Stimulated activated effector memory CD8-positive, alpha-beta T cell treated with anti-CD3 and anti-CD28 coated beads, Interleukin-12 subunit alpha, Interleukin-12 subunit beta, amount 100 ng/mL, for 72 hours (primary cell): ENCODE data around the gene NFE2L3.
"Not testable (repeated sequence)": the region's sequence is repeated elsewhere in the genome, so short reads cannot be mapped to it uniquely, and the experiment has no call there.

Source experiments
- ATAC-seq: fragments of 150-1000 bp; cut with Tn5 transposase; 2 replicates; pipeline ENCODE4 v1.10.0; 2021
- DNase-seq, 2 donors: peaks; one replicate each; pipeline ENCODE4 v3.0.0; 2021 to 2022; ENCODE audit warnings: low spot score in 2 of 2
- H3K27ac Mint-ChIP-seq: one replicate; pipeline ENCODE4 v1.8.0; 2022; ENCODE audit warnings: mild to moderate bottlenecking, mixed read lengths
- H3K36me3 Mint-ChIP-seq: one replicate; pipeline ENCODE4 v1.8.0; 2022; ENCODE audit warnings: mild to moderate bottlenecking, mixed read lengths
- H3K4me1 Mint-ChIP-seq: one replicate; pipeline ENCODE4 v1.8.0; 2022; ENCODE audit warnings: mixed read lengths
- H3K4me3 Mint-ChIP-seq: one replicate; pipeline ENCODE4 v1.8.0; 2022; ENCODE audit warnings: mild to moderate bottlenecking, mixed read lengths
- H3K9me3 Mint-ChIP-seq: one replicate; pipeline ENCODE4 v1.8.0; 2022; ENCODE audit warnings: mixed read lengths

NFE2L3 gene, protein sequence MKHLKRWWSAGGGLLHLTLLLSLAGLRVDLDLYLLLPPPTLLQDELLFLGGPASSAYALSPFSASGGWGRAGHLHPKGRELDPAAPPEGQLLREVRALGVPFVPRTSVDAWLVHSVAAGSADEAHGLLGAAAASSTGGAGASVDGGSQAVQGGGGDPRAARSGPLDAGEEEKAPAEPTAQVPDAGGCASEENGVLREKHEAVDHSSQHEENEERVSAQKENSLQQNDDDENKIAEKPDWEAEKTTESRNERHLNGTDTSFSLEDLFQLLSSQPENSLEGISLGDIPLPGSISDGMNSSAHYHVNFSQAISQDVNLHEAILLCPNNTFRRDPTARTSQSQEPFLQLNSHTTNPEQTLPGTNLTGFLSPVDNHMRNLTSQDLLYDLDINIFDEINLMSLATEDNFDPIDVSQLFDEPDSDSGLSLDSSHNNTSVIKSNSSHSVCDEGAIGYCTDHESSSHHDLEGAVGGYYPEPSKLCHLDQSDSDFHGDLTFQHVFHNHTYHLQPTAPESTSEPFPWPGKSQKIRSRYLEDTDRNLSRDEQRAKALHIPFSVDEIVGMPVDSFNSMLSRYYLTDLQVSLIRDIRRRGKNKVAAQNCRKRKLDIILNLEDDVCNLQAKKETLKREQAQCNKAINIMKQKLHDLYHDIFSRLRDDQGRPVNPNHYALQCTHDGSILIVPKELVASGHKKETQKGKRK

GRCh38 chr7:26151953-26152781, at the start of gene NFE2L3:
TSS of gene NFE2L3 (plus strand) at chr7:26152198. CDS start at chr7:26152499, 301 bp downstream.
- Mint-ChIP-seq H3K9me3 (no peaks in the 10 kb centered on the region), H3K36me3 (peaks cover 21% of the 10 kb centered on the region), H3K4me1 (peaks cover 58% of the 10 kb centered on the region), H3K4me3 (peak within 1 kb of the TSS; percentile 98), H3K27ac (peak within 1 kb of the TSS; percentile 81)
- DNase-seq (peak; percentile 76 to 90), ATAC-seq (peak; percentile 74)

- no peaks in the 10 kb centered on the region for H3K9me3 Mint-ChIP-seq
- DNase-seq: no peak
- no peak overlapping the region for H3K27ac Mint-ChIP-seq
- H3K36me3 Mint-ChIP-seq: no peaks in the 10 kb centered on the region
- peaks cover 4% of the 10 kb centered on the region for H3K4me1 Mint-ChIP-seq
- ATAC-seq: no peak
- H3K4me3 Mint-ChIP-seq: no peak overlapping the region
Observed at GRCh38 chr7:26103596-26103995, 48.4 kb upstream of the NFE2L3 start.

DNA sequence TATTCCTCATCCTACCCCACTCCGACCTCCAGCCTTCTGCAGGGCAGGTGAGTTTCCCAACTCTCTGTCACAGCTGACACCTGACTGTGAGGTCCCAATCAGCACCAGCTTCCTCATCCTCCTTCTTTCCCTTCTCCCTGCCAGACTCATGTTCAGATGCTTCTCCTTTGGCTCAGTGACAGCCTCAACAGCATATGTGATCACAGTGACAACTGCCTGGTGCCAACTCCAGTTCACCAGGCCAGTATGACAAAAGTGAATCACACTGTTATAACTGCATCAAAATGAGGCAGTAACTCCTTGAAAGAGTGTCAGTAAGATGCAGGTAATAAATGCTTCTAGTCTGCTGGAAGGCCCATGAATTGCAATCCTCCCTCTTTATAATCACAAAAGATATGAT, 46.8 kb upstream of the NFE2L3 start:
- H3K4me1 Mint-ChIP-seq: peaks cover 4% of the 10 kb centered on the region

GRCh38 chr7:26105931-26106330, 46.1 kb upstream of the NFE2L3 start:
- no peak overlapping the region for H3K27ac Mint-ChIP-seq
- no peak for ATAC-seq
- H3K9me3 Mint-ChIP-seq: no peaks in the 10 kb centered on the region

More for the DNA sequence above, 46.8 kb upstream of the NFE2L3 start:
- Mint-ChIP-seq H3K9me3 (no peaks in the 10 kb centered on the region), H3K27ac (no peak overlapping the region), H3K36me3 (no peaks in the 10 kb centered on the region), H3K4me3 (no peak overlapping the region)
- ATAC-seq (no peak), DNase-seq (no peak)

DNA sequence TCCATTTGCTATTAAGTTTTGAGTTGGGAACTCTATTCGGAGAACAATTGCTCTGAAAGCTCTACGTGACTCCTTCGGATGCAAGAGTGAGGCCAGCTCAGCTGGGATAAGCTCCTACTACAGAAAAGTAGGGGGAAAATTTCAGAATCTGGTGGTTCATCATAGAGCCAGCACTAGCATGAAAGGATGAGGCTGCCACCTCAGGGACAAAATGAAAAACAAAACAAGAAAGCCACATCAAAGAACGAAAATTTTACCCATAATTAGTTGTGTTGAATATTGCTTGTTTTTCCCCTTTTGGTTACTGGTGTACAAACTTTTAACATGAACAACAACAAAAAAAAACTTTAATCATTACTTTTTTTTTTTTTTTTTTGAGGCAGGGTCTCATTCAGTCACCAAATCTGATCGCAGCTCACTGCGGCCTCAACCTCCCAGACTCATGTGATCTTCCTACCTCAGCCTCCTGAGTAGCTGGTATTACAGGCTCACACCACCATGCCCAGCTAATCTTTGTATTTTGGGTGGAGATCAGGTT, 39.7 kb upstream of the NFE2L3 start:
- no peak overlapping the region for H3K27ac Mint-ChIP-seq
- H3K4me1 Mint-ChIP-seq: peaks cover 11% of the 10 kb centered on the region
- no peaks in the 10 kb centered on the region for H3K9me3 Mint-ChIP-seq
- H3K36me3 Mint-ChIP-seq: no peaks in the 10 kb centered on the region
- H3K4me3 Mint-ChIP-seq: no peak overlapping the region
- DNase-seq: no peak
- no peak for ATAC-seq

More at GRCh38 chr7:26105931-26106330, 46.1 kb upstream of the NFE2L3 start:
- Mint-ChIP-seq H3K36me3 (no peaks in the 10 kb centered on the region), H3K4me3 (no peak overlapping the region), H3K4me1 (peaks cover 4% of the 10 kb centered on the region)
- DNase-seq: no peak

DNA sequence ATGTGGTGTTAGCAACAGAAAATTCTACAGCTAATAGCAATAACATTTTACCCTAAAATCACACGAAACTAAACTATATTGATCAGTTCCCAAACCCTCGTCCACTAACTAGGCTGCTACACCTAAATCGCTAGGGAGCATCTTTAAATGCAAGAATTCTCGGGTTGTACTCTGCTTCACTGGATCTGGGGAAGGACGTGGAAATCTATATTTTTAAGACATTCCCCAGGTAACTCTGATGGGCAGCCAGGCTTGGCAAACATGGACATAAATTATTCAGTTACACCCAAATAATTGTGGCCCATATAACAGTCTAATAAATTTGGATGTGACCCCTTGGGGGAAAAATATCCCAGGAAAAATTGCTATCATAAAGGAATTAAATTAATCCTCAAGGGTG, 36.3 kb upstream of the NFE2L3 start:
- no peaks in the 10 kb centered on the region for H3K36me3 Mint-ChIP-seq
- H3K27ac Mint-ChIP-seq: no peak overlapping the region
- ATAC-seq (no peak), DNase-seq (no peak)
- H3K4me1 Mint-ChIP-seq: peaks cover 13% of the 10 kb centered on the region
- no peaks in the 10 kb centered on the region for H3K9me3 Mint-ChIP-seq
- no peak overlapping the region for H3K4me3 Mint-ChIP-seq

- no peak overlapping the region for H3K4me3 Mint-ChIP-seq
- H3K4me1 Mint-ChIP-seq: peaks cover 13% of the 10 kb centered on the region
- no peak for DNase-seq
- no peaks in the 10 kb centered on the region for H3K9me3 Mint-ChIP-seq
- ATAC-seq: peak; percentile 67
- H3K36me3 Mint-ChIP-seq: no peaks in the 10 kb centered on the region
- no peak overlapping the region for H3K27ac Mint-ChIP-seq
Observed at GRCh38 chr7:26117142-26117807, 34.7 kb upstream of the NFE2L3 start.

DNA sequence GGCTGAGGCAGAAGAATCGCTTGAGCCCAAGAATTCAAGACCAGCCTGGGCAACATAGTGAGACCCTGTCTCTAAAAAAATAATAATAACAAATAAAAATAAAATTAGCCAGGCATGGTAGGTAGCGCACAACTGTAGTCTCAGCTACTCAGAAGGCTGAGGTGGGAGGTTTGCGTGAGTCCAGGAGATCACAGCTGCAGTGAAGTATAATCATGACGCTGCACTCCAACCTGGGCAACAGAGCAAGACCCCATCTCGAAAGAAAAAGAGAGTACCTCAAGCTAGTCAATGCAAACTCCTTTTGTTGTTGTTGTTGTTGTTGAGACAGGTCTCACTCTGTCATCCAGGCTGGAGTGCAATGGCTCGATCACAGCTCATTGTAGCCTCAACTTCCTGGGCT, 34.0 kb upstream of the NFE2L3 start:
- Mint-ChIP-seq H3K4me3 (no peak overlapping the region), H3K36me3 (no peaks in the 10 kb centered on the region), H3K27ac (no peak overlapping the region), H3K4me1 (peaks cover 13% of the 10 kb centered on the region), H3K9me3 (no peaks in the 10 kb centered on the region)
- DNase-seq (no peak), ATAC-seq (no peak)

DNA sequence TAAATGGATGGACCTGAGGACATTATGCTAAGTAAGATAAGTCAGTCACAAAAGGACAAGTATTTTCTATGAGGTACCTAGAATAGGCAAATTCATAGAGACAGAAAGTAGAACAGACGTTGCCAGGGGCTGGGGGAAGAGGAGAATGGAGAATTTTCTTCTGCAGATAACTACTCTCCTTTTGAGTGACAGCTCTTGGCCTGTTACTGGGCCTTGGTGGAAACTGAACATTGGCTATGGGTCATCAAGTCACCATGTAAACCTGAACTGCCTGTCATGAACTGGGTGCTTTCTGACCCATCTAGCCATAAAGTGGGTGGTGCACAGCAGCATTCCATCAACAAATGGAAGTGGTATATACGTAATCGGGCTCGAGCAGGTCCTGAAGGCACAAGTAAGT, 29.3 kb upstream of the NFE2L3 start:
- Mint-ChIP-seq H3K27ac (no peak overlapping the region), H3K4me3 (no peak overlapping the region), H3K36me3 (no peaks in the 10 kb centered on the region), H3K4me1 (no peaks in the 10 kb centered on the region), H3K9me3 (no peaks in the 10 kb centered on the region)
- no peak for ATAC-seq
- DNase-seq: no peak

DNA sequence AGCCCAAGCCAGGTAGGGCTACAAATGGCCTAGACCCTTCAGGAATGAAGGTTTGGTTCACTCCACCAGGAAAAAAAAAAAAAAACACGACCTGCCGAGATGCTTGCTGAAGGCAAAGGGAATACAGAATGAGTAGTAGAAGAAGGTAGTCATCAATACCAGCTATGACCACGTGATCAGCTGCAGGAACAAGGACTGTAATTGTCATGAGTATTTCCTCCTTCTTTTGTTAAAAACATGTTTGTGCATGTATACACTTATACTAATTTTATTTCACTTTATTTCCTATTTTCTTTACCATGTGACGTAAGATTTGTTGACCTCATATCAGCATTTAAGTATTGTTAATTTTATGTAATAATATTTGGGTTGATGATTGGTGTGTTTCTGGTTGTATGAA, 27.2 kb upstream of the NFE2L3 start:
- not testable (repeated sequence) for DNase-seq, ATAC-seq, H3K27ac Mint-ChIP-seq, H3K4me1 Mint-ChIP-seq, H3K4me3 Mint-ChIP-seq, H3K9me3 Mint-ChIP-seq, H3K36me3 Mint-ChIP-seq

DNA sequence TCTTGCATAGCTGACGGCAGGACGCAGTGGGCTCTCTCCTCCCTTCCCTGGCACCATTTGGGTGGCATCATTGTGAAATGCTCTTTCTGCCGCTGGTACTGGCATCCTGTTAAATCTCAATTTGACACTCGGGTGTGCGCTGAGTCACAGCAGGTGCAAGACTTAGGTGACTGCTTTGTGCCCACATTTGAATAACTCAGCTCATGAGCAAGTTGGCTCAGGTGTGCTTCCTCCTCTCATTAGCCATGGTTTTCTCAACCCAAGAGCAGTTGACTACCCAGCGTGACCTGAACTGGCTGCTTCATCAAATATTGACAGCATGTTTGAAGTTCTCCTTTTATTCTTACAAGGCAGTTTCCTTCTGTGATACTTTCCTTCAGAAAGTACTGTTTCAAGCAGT, 24.6 kb upstream of the NFE2L3 start:
- Mint-ChIP-seq H3K4me3 (no peak overlapping the region), H3K4me1 (no peaks in the 10 kb centered on the region), H3K9me3 (no peaks in the 10 kb centered on the region), H3K27ac (no peak overlapping the region), H3K36me3 (no peaks in the 10 kb centered on the region)
- DNase-seq (no peak), ATAC-seq (no peak)

GRCh38 chr7:26131056-26131589, 20.9 kb upstream of the NFE2L3 start:
- Mint-ChIP-seq H3K9me3 (no peaks in the 10 kb centered on the region), H3K4me3 (no peak overlapping the region), H3K27ac (no peak overlapping the region), H3K36me3 (no peaks in the 10 kb centered on the region), H3K4me1 (no peaks in the 10 kb centered on the region)
- DNase-seq (no peak), ATAC-seq (no peak)

- DNase-seq (no peak), ATAC-seq (no peak)
- Mint-ChIP-seq H3K36me3 (no peaks in the 10 kb centered on the region), H3K9me3 (no peaks in the 10 kb centered on the region), H3K4me3 (no peak overlapping the region), H3K27ac (no peak overlapping the region), H3K4me1 (no peaks in the 10 kb centered on the region)
Observed at GRCh38 chr7:26135076-26135475, 16.9 kb upstream of the NFE2L3 start.

DNA sequence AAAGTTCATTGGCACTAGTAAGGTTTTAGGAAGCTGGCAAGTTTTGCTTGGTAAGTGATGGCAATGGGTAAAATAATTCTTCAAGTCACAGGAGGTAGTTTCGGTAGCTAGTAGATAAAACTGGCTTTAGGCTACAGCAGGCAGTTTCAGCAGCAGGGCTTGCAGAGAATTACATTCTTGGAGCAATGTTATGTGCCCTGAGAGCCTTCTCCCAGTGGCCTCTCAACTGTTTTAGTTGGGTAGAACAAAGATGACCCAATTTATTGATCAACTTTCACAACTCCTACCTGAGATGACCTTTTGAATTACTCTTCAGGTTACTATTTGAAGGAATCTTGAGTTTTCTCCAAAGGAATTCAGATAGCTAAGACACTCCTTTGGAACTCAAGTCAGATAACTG, 16.4 kb upstream of the NFE2L3 start:
- H3K4me3 Mint-ChIP-seq: no peak overlapping the region
- no peak overlapping the region for H3K27ac Mint-ChIP-seq
- H3K4me1 Mint-ChIP-seq: no peaks in the 10 kb centered on the region
- DNase-seq (no peak), ATAC-seq (no peak)
- no peaks in the 10 kb centered on the region for H3K9me3 Mint-ChIP-seq
- H3K36me3 Mint-ChIP-seq: no peaks in the 10 kb centered on the region
